ENCODE data around the gene PRM1.

Gene PRM1

DNA sequence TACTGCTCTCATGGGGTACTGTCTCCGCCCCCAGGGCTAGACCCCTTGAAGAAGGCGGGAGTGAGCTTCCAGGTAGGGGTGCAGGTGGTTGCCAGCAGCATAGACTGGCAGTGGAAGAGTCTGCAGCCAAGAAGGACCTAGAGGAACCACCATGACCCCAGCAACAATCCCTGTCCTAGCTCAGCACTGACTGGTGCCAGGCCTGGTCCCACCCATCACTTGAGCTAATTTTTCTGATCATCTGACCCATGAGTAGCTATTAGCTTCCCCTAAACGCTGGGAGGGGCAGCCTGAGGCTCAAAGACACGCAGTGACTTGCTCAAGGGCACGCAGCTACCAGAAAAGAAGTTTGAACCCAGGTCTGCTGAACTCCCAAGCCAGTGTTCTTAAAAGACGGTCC, 8.6 kb downstream of the PRM1 start:
- TF ChIP-seq CTCF (IDR thresholded peaks at IDR 0.05) = no peak
- peaks cover 9% of the 10 kb centered on the region for H3K27me3 Mint-ChIP-seq (ENCODE audit: low read depth, poor library complexity)
- DNase-seq = no peak
- H3K4me3 Mint-ChIP-seq = no peak overlapping the region
- peaks cover 3% of the 10 kb centered on the region for H3K9me3 Mint-ChIP-seq
- no peak overlapping the region for H3K27ac Mint-ChIP-seq
- H3K36me3 Mint-ChIP-seq (ENCODE audit: low read depth) = no peaks in the 10 kb centered on the region
- H3K4me1 Mint-ChIP-seq = peaks cover 48% of the 10 kb centered on the region

- no peak for TF ChIP-seq CTCF (IDR thresholded peaks at IDR 0.05)
- H3K9me3 Mint-ChIP-seq = peaks cover 3% of the 10 kb centered on the region
- H3K4me1 Mint-ChIP-seq = peaks cover 48% of the 10 kb centered on the region
- H3K4me3 Mint-ChIP-seq = peak overlapping the region; percentile 51
- no peak for DNase-seq
- H3K36me3 Mint-ChIP-seq (ENCODE audit: low read depth) = no peaks in the 10 kb centered on the region
- peaks cover 9% of the 10 kb centered on the region for H3K27me3 Mint-ChIP-seq (ENCODE audit: low read depth, poor library complexity)
- H3K27ac Mint-ChIP-seq = peak overlapping the region; percentile 64
These were observed 9.5 kb downstream of the PRM1 start for GRCh38 chr16:11271610-11272009.

DNA sequence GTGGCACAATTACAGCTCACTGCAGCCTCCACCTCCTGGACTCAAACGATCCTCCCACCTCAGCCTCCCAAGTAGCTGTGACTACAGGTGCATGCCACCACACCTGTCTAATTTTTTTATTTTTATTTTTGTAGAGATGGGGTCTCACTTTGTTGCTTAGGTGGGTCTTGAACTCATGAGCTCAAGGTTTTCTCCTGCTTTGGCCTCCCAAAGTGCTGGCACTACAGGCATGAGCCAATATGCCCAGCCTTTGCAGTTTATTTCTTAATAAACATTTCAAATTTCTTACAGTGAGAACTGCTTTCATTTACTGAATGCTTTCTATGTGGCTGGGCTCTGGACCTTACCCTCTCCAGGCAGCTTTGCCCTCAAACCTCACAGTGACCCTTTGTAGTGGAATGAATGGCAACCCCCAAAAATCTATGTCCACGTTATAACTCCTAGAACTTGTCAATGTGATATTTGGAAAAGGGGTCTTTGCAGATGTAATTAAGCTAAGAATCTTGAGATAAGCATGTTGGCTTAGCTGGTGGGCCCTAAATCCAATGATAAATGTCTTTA, 10.4 kb downstream of the PRM1 start:
- no peak for TF ChIP-seq CTCF (IDR thresholded peaks at IDR 0.05)
- Mint-ChIP-seq H3K36me3 (ENCODE audit: low read depth) (no peaks in the 10 kb centered on the region), H3K4me3 (no peak overlapping the region), H3K9me3 (peaks cover 3% of the 10 kb centered on the region), H3K27me3 (ENCODE audit: low read depth, poor library complexity) (peaks cover 9% of the 10 kb centered on the region), H3K27ac (no peak overlapping the region), H3K4me1 (peaks cover 48% of the 10 kb centered on the region)
- no peak for DNase-seq

GRCh38 chr16:11268921-11269375, 12.2 kb downstream of the PRM1 start, which contains the start of gene TNP2:
TNP2 (minus strand) TSS chr16:11269325; CDS start chr16:11269262, 63 bp downstream.
- peaks cover under 1% of the 10 kb centered on the region for H3K9me3 Mint-ChIP-seq

DNA sequence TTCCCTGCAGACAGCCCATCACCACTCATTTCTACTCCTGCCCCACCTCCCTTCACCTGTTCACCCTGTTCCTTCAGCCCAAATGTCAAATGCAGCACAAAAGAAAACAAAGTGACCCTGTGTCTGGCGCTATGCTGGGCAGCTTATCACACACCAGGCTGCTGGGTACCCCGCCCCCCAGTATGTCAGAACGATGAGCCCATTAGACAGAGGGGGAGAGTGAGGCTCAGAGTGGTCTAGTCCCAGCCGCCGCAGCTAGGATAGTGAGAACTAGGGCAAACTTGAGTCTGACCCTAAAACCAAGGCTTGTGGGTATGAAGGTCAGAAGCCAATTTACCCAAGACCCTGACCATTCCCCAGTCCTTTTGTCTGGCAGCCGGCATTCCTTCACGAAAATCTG, 16.0 kb downstream of the PRM1 start:
- H3K27ac Mint-ChIP-seq = no peak overlapping the region
- H3K4me1 Mint-ChIP-seq = no peaks in the 10 kb centered on the region
- H3K27me3 Mint-ChIP-seq (ENCODE audit: low read depth, poor library complexity) = peaks cover 26% of the 10 kb centered on the region
- no peak for TF ChIP-seq CTCF (IDR thresholded peaks at IDR 0.05)
- H3K4me3 Mint-ChIP-seq = no peak overlapping the region
- no peaks in the 10 kb centered on the region for H3K36me3 Mint-ChIP-seq (ENCODE audit: low read depth)
- no peaks in the 10 kb centered on the region for H3K9me3 Mint-ChIP-seq
- DNase-seq = no peak

More at GRCh38 chr16:11268921-11269375, 12.2 kb downstream of the PRM1 start, which contains the start of gene TNP2:
- Mint-ChIP-seq H3K27ac (no peak within 1 kb of the TSS), H3K36me3 (ENCODE audit: low read depth) (no peaks in the 10 kb centered on the region), H3K27me3 (ENCODE audit: low read depth, poor library complexity) (peaks cover 11% of the 10 kb centered on the region), H3K4me3 (no peak within 1 kb of the TSS), H3K4me1 (peaks cover 32% of the 10 kb centered on the region)
- DNase-seq = no peak
- no peak for TF ChIP-seq CTCF (IDR thresholded peaks at IDR 0.05)
